HG02981 (cell line): Measurements from ENCODE around the gene CLASP1.
A peak's percentile ranks its signal among the peaks of the same experiment; 100 is the strongest.
"Not testable (repeated sequence)": the region's sequence is repeated elsewhere in the genome, so short reads cannot be mapped to it uniquely, and the experiment has no call there.

Experiments used
- ATAC-seq: cut with Tn5 transposase; IDR thresholded peaks from one replicate; pipeline ENCODE4 v1.9.1; 2021; ENCODE audit warnings: mild to moderate bottlenecking, moderate library complexity; ENCODE audit not compliant: unreplicated experiment

The CLASP1 gene

DNA sequence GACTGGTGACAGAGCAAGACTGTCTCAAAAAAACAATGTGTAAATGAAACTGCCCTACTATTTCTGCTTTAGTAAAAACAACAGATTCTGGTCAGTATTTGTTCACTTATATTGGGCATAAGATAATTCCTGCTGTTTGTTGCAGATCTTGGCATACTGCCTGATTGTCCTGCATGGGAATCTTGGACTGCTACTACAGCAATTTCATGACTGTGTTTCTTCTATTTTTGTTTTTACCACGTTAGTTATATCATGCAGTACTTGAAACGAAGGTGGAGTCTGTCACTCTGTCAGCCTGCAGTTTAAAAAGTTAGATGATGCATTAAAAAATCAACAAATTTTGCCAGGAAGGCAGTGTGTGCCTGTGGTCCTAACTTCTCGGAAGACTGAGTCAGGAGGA, 14.2 kb upstream of the CLASP1 start:
- no peak for ATAC-seq

DNA sequence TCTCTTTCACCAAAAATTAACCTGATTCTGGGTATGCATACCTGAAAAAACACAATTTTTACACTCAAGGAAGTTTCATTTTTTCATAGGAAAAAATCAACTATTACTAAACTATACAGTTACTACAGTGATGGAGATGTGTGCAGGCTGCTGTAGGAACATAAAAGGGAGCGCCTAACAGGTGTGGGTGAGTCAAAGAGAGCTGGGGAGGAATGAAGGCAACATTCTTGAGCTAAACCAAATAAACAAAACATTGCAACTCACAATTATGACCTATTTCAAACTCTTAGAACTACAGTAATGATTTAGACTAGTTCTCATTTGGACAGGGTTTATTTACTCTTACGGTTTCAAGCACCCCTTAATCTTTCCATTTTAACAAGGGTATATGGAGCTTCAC, 13.4 kb upstream of the CLASP1 start:
- ATAC-seq = no peak

DNA sequence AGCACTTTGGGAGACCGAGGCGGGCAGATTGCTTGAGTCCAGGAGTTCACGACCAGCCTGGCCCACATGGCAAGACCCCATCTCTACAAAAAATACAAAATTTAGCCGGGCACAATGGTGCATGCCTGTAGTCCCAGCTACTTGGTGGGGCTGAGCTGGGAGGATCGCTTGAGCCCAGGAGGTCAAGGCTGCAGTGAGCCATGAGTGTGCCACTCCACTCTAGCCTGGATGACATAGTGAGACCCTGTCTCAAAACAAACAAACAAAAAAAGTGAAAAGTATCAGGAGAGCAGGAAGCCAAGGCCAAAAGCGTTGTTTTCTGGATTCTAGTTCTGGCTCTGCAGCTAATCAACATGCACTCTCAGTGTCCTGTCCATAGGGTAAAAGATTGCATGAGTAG, 10.7 kb upstream of the CLASP1 start:
- ATAC-seq = no peak

DNA sequence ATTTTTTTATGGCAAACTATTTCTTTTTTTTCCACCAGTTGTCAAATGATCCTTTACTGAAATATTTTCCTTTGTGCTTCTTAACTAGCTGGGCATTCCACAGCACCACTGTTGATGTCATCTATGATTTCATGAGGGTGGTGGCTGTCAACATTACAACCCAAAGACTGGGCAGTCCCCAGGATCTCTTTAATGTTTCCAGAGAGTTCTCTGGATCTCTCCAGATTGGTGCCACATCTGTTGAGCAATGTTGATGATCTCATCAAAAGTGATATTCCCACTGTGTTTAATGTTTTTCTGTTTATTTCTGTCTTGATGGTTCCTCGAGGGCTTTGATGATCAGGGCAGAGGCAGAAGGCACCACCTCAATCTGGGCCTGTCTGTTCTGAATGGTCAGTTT, 9.1 kb upstream of the CLASP1 start:
- not testable (repeated sequence) for ATAC-seq

DNA sequence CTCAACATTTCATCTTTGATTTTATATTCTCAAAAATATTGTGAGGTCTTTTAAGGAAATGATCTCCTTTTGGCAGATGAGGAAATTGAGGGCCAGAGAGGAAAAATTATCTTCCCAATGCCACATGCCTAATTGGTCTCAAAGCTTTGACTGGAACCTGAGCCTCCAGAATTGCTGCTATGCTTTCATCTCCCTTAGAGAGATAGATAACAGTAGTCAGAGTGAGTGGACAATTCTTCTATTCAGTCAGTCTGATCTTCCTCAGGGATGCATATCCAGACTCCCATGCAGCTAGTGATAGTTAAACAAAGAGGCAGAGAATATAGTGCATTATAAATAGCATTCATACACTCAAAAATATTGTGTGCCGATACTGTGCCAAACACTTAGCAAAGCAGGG, 3.8 kb upstream of the CLASP1 start:
- no peak for ATAC-seq

DNA sequence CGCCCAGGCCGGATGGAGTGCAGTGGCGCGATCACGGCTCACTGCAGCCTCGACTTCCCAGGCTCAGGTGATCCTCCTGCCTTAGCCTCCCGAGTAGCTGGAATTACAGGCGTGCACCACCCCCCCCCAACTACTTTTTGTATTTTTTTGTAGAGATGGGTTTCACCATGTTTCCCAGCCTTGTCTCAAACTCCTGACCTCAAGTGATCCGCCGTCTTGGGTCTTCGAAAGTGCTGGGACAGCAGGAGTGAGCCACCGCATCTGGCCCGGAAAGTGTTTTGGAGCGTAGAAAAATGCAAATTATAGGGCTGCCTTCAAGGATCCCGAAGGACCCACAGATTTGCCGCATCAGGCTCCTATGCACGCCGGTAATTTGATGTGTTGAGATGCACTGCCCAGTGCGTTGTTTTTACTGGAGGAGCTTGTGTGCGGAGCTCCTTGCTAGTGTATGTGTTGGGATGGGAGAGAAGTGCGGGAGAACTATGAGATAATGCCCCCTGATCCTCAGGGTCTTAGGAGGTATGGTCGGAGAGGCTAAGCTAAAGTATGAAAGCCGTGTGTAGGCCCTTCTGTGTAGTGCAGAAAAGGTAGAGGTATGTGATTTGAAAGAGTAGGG, 1.2 kb upstream of the CLASP1 start:
- no peak for ATAC-seq

DNA sequence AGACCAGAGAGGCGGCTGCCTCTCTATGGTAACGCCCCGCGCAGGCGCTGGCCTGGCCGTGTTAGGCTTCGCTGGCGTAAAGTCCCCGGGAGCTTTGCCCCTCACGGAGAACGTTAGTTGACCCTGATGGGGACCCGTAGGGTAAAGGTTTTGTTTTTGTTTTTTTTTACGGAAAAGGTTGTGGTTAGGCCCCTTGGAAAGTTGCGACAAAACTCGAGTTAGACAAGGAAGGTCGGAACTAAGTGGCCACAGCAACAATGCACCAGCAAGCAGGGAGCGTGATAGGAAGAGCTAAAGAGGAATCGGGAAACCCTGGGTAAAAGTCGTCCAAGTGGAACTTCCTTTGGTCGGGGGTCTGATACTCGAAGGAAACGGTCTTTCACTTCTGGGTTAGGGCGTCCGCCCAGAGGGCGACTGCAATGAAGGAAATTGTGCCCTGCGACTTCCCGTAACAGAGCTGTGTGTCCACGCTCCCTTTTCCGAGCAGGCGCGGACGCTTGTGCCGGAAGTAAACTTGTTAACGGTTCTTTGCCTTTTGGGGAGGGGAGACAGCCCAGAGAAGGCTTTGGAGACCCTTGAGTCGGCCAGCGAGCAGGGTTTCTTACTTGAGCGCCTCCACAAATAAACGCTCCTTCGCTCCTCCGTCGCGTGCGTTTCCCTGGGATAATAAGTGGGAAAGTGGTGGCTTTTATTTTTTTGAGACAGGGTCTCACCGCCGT, 493 bp upstream of the CLASP1 start:
- peak; percentile 92 for ATAC-seq

DNA sequence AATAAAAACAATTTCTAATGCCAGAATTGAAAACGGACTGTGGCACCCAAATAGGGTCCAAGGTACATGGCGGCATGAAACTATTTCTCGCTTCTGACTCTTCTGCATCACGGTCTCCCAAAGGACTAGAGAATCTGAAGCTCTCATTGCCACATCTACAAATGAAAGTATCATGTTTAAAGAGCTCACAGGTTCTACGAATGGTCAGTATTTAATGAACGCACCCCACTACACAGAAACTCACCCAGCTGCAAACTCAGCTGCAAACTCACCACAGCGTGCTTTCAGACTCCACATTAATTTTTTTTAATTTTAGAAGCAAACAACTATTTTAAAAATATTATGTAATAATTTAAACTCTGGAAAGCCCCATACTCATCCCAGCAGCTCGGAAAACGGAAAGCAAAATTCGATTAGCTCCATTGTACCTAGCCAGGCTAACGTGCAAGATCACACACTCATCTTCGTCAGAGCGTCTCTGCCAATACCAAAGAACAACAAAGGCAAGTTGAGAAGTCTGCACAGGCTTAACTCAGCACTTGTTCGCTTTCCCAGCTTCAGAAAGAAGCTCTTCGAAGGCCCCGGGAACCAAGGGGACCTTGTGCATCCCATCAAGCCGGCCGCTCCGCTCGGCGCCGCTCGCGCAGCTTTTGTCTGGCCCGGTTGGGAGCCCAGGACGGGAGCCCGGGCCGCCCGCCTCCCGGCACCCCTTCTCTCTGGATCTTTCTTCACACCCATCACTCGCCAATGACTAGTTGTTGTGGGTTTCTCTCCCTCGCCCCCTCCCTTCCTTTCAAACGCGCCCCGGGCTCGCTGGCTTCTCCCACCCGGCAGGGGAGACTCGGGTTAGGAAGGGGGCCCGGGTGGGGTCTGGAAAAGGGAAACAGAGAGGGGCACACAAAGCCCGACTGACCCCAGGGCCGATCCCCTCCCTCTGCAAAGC, 785 bp downstream of the CLASP1 start:
- ATAC-seq = peak; percentile 20

DNA sequence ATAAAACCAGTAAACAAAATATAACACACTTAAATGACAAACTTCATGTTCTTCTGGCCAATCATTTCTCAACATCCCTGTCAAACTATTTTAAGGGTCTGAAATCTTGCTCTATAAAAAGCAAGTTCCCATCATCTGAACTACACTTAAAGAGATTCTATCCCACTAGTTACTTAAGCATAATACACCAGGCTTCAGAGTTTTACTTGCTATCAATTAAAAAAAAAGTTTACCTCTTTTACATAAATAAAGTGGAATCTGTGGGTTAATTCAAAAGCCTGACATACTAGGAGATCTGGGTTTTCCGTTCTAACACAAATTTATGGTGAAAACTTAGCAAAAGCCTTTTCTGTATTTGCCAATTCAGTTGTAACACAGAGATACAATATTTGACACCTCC, 1.9 kb downstream of the CLASP1 start:
- ATAC-seq = no peak

DNA sequence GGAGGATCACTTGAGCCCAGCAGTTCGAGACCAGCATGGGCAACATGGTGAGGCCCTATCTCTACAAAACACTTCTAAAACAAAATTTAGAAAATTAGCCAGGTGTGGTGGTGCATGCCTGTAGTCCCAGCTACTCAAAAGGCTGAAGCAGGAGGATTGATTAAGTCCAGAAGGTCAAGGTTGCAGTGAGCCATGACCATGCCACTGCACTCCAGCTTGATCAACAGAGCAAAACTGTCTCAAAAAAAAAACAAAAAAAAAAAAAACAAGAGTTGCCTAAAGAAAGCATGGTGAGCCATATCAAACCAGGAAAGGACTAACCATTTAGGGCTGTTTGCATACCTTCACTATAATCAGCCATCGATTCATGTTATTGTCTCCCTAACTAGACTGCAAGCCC, 4.5 kb downstream of the CLASP1 start:
- ATAC-seq = no peak

DNA sequence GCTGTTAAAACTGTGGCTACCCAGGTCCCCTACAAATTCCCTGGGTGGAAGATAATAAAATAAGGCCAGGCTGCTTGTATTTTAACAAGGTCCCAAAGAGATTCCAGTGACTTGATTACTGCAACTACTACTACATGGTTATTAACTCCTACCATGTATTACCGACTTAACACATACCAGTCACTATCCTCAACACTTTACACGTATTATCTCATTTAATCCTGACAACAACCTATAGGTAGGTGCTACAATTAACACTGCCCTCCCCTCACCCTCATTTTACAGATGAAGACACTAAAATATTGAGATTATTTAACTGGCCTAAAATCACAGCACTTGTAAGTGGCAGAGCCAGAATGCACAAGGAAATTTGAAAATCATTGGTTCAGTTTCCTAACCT, 5.4 kb downstream of the CLASP1 start:
- ATAC-seq = no peak

DNA sequence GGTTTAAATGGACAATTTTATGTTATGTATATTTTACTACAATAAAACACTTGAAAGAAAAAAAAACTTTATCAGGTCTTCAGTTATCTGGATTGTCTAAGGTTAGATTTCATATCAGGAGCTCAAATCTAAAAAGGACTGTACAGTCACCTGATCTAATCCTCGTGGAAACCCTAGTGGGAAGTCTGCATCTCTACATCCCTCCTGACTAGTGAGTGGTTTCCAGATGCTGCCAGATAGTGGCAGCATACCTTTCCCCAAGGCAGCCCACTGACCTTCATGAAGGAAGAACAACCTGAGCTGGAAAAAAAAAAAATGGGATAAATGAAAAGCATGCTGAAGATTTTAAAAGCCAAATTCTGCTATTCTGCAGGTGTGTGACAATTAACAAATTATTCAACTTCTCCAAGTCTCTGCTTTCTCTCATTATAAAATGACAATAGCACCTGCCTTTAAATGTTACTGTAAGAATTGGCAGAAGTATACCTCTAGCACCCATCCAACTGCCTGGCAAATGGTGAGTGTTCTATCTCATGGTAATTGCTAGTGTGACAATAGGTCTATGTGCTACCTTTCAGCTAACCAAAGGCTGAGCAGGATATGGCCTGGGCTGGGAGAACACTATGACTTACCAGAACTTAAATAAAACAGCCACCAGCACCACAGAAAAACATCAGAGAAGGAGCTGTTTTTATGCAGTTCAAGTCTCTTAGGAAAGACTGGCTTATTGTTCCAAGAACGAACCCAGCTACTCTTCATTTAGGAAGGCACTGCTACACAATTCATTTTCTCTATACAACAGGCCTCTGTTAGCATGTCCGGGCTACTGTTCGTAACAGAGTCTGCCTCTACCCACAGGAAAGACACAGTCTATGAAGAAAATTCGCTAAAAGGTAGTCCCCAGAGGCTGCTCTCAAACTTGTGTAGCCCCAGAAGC, 8.6 kb downstream of the CLASP1 start:
- ATAC-seq = no peak

DNA sequence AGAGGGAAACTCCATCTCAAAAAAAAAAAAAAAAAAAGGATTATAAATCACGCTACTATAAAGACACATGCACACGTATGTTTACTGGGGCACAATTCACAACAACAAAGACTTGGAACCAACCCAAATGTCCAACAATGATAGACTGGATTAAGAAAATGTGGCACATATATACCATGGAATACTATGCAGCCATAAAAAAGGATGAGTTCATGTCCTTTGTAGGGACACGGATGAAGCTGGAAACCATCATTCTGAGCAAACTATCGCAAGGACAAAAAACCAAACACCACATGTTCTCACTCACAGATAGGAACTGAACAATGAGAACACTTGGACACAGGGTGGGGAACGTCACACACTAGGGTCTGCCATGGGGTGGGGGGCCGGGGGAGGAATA, 9.4 kb downstream of the CLASP1 start:
- ATAC-seq = not testable (repeated sequence)

DNA sequence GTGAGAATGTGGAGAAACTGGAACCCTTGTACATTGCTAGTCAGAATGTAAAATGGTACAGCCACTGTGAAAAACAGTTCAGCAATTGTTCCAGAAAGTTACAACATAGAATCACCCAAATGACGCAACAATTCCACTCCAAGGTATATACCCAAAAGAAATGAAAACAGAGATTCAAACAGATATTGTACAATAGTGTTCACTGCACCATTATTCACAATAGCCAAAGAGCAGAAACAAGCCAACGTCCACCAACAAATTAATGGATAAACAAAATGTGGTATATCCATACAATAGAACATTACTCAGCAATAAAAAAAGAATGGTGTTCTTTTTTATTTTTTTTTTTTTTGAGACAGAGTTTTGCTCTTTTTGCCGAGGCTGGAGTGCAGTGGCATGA, 10.9 kb downstream of the CLASP1 start:
- no peak for ATAC-seq

DNA sequence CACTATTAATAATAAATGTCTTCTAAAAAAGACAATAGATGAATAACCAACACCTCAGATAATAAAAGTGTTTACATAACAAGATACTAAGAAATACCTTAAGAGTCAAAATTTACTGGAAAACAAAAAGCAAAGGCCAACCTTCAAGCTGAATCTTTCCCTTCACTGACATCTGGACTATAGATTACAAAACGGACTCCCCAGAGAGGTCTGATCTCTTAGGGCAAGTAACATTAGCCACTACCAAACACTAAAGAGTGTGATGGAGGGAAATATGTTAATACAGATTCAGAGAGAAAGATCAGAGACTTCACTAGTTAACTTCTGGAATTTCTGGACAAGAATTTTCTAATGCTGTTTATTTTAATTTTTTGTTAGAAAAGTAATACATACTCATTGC, 13.9 kb downstream of the CLASP1 start:
- no peak for ATAC-seq

DNA sequence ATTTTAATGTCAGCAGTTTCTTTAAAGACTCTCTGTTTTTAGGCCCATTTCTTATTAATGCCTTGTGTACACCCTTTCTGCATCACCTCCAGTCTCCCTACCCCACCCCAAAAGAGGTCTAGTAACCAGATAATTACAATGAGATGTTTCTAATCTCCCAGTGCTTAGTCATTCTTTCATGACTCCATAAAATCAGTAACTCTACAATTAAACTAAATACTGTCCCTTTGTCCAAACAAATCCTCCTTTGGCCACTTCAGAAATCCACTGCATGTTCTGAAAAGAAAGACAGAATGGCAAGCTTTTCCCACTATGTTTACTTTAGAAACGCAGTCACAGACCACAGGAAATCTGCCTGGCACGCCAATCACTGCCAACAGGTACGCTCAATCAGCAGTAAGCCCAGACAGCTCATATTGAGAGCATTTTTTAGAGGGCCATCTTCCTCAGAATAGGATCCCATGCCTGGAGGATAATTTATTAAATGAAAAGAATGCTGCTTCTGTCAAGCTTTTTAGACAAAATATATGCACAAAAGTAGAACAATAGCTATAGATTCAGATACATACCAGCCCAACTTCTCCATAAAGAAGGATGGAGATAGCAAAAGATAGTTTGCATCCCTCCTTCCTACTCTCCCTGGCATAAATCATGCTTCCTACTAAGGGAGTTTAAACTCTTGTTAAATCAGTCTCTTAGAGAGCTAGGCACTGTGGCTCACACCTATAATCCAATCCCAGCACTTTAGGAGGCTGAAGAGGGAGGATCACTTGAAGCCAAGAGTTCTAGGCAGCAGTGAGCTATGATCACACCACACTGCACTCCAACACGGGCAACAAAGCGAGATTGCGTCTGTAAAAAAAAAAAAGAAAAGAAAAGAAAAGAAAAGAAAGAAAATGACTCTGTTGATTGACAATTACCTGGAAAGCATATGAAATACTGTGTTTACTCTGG, 14.6 kb downstream of the CLASP1 start:
- no peak for ATAC-seq

DNA sequence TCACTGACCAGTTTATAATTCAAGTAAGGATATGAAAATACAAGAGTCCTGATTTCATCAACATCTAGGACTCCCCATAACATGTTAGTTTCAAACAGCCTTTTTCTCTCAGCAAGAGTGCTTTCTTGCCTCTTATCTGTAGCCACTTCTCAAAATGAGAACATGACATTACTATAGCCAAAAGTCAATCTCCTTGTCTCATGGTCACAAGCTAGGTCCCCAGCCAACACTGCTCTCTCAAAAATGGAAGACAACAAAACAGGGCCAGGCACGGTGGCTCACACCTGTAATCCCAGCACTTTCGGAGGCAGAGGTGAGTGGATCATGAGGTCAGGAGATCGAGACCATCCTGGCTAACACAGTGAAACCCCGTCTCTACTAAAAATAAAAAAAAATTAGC, 15.8 kb downstream of the CLASP1 start:
- ATAC-seq = no peak

DNA sequence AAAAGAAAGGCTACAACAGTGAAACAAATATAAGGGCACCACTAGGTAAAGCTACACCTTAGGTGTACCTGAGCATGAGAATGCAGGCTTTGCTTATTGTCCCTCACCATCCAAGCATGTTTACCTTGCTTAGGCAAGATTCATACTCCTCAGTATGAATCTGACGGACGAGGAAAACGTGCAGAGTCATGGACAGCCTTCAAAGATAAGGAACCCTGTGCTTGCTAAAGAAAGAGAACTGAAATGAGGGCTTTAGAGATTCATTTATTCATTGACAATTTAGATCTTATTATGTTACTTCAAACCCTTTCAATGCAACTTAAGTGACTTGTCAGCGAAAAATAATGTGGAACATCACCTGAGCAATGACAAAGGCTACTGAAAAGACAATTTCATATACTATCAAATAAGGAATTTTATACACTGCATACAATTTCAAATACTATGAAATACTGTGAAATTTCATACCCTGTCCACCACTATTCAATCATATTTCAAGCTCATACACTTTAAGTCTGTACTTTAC, 21.7 kb downstream of the CLASP1 start:
- ATAC-seq = no peak

DNA sequence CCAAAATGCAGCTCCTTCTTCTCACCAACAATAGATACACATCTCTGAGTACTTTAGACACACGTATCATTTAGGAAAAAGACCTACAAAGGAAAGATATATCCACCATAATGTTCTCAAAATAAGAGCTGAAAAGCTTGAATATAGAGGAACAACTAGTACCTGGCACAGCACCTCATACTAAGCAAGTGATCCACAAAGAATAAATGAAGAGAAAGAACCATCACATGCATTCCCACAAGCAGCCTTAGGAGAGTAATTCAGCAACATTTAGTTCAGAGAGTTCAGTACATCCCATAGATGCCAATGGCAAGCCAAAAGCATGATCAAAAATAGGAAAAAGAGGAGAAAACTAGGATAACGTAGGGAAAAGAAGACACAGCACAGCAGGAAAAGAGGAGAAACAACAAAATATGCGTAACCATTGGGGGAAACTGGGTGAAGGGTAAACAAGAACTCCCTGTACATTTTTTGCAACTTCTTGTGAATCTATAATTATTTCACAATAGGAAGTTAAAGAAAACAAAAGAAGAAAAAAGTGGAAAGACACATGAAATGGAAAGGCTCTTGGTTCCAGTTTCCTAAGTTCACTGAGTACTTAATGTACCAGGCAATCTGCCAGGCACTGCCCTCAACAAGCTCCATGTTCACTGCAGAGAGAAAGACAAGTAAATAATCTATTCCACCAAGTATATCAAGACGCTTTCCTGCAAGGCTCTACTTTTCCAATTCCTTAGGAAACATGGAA, 22.3 kb downstream of the CLASP1 start:
- no peak for ATAC-seq
